HG03520 (cell line): ENCODE results near the gene KNDC1.
"Not testable (repeated sequence)": the region's sequence is repeated elsewhere in the genome, so short reads cannot be mapped to it uniquely, and the experiment has no call there.

Experiments
- ATAC-seq: cut with Tn5 transposase; IDR thresholded peaks from one replicate; pipeline ENCODE4 v1.9.1; 2021; ENCODE audit warnings: mild to moderate bottlenecking, moderate library complexity; ENCODE audit not compliant: unreplicated experiment

KNDC1 gene

GRCh38 chr10:133126431-133127290 lies 33.4 kb upstream of the KNDC1 start:
- ATAC-seq, result no peak

GRCh38 chr10:133127291-133128125 lies 32.5 kb upstream of the KNDC1 start:
- no peak for ATAC-seq

GRCh38 chr10:133128126-133129070 lies 31.6 kb upstream of the KNDC1 start:
- no peak for ATAC-seq

- ATAC-seq, result no peak
Measured at GRCh38 chr10:133129071-133129858, 30.8 kb upstream of the KNDC1 start.

GRCh38 chr10:133129859-133130495 lies 30.0 kb upstream of the KNDC1 start:
- ATAC-seq, result no peak

- ATAC-seq, result no peak
Measured at GRCh38 chr10:133130602-133131001, 29.4 kb upstream of the KNDC1 start.

- ATAC-seq, result no peak
Measured at GRCh38 chr10:133131053-133131452, 29.0 kb upstream of the KNDC1 start.

- ATAC-seq, result no peak
Measured at GRCh38 chr10:133131734-133132472, 28.1 kb upstream of the KNDC1 start.

GRCh38 chr10:133132473-133133291 lies 27.3 kb upstream of the KNDC1 start:
- no peak for ATAC-seq

GRCh38 chr10:133133471-133134231 lies 26.4 kb upstream of the KNDC1 start:
- no peak for ATAC-seq

GRCh38 chr10:133134411-133135115 lies 25.5 kb upstream of the KNDC1 start:
- ATAC-seq, result no peak

- no peak for ATAC-seq
Measured at GRCh38 chr10:133135116-133135465, 24.9 kb upstream of the KNDC1 start.

GRCh38 chr10:133137486-133138145 lies 22.4 kb upstream of the KNDC1 start:
- not testable (repeated sequence) for ATAC-seq

GRCh38 chr10:133139551-133140065 lies 20.4 kb upstream of the KNDC1 start:
- no peak for ATAC-seq

- ATAC-seq, result no peak
Measured at GRCh38 chr10:133140417-133141143, 19.4 kb upstream of the KNDC1 start.
